OCI-LY7 (cell line): Measurements from ENCODE around the gene CYP46A1. TPM values are rescaled to one million over a fixed set of nuclear protein-coding genes. Genes with fewer than 3 reads are reported as not detected.

ENCODE experiments used
- BruUV-seq: library from RNA; stranded (reverse); fragments of 400-500 nt; replicated peaks from 2 replicates; lab custom pipeline; 2021; lab: Mats Ljungman, UMichigan
- CTCF ChIA-PET: fragments of 300-600 bp; sonication (Branson Sonifier 250); formaldehyde crosslinking; loops from one replicate; lab custom pipeline; 2022; ENCODE audit warnings: antibody characterized with exemption; ENCODE audit not compliant: unreplicated experiment; lab: Charles Lee
- POLR2A ChIA-PET: fragments of 300-600 bp; sonication (Branson Sonifier 250); formaldehyde crosslinking; loops from one replicate; lab custom pipeline; 2022; ENCODE audit warnings: antibody characterized with exemption; lab: Charles Lee
- DNase-seq: peaks from one replicate; pipeline ENCODE4 v3.0.0-alpha.2; 2015; ENCODE audit warnings: low spot score
- H2AFZ ChIP-seq: fragments of 200-600 bp; sonication (generic), shearing (Covaris generic); 2 replicates; pipeline ENCODE4 v1.6.1; 2014; ENCODE audit warnings: mild to moderate bottlenecking, antibody characterized with exemption, low read length, moderate library complexity
- H3K27ac ChIP-seq: fragments of 200-600 bp; sonication (generic); 2 replicates; pipeline ENCODE4 v1.5.1; 2014; ENCODE audit warnings: mixed run types, low read depth, mild to moderate bottlenecking, moderate library complexity, low read length, inconsistent platforms; ENCODE audit not compliant: poor library complexity, severe bottlenecking
- H3K36me3 ChIP-seq: fragments of 200-600 bp; sonication (generic); 2 replicates; pipeline ENCODE4 v1.6.1; 2014; ENCODE audit warnings: mild to moderate bottlenecking, antibody characterized with exemption, low read length, moderate library complexity, mixed read lengths; ENCODE audit not compliant: insufficient read depth
- H3K4me1 ChIP-seq: fragments of 200-600 bp; sonication (generic); 2 replicates; pipeline ENCODE4 v1.5.1; 2014; ENCODE audit warnings: mild to moderate bottlenecking, low read length; ENCODE audit not compliant: insufficient read depth, poor library complexity, severe bottlenecking
- H3K4me2 ChIP-seq: fragments of 200-600 bp; sonication (generic); 2 replicates; pipeline ENCODE4 v1.6.1; 2014; ENCODE audit warnings: mild to moderate bottlenecking, low read length
- H3K4me3 ChIP-seq: fragments of 200-600 bp; sonication (generic); 2 replicates; pipeline ENCODE4 v1.5.1; 2014; ENCODE audit warnings: mild to moderate bottlenecking, low read depth, low read length; ENCODE audit not compliant: poor library complexity, severe bottlenecking
- H3K79me2 ChIP-seq: fragments of 200-600 bp; sonication (generic); 2 replicates; pipeline ENCODE4 v1.6.1; 2016; ENCODE audit warnings: low read depth, mild to moderate bottlenecking, low read length, moderate library complexity, mixed read lengths; ENCODE audit not compliant: insufficient read depth
- H3K9me2 ChIP-seq: fragments of 200-600 bp; sonication (generic); 2 replicates; pipeline ENCODE4 v1.6.1; 2016; ENCODE audit warnings: mild to moderate bottlenecking, low read length, mixed read lengths; ENCODE audit not compliant: insufficient read depth
- H3K9me3 ChIP-seq: fragments of 200-600 bp; sonication (generic); 2 replicates; pipeline ENCODE4 v1.6.1; 2014; ENCODE audit warnings: mild to moderate bottlenecking, mixed run types, low read length, mixed read lengths
- H4K20me1 ChIP-seq: fragments of 200-600 bp; sonication (generic); 2 replicates; pipeline ENCODE4 v1.6.1; 2014; ENCODE audit warnings: mild to moderate bottlenecking, antibody characterized with exemption, low read length, moderate library complexity, mixed read lengths; ENCODE audit not compliant: insufficient read depth
- CTCF ChIP-seq: fragments of 200-600 bp; sonication (generic); conservative IDR thresholded peaks from 2 replicates; pipeline ENCODE4 v1.5.1; 2014; ENCODE audit warnings: mild to moderate bottlenecking, antibody characterized with exemption, low read length, moderate library complexity, mixed read lengths
- EZH2phosphoT487 ChIP-seq: fragments of 200-600 bp; sonication (generic); IDR thresholded peaks from 2 replicates; pipeline ENCODE4 v1.6.1; 2018; ENCODE audit warnings: low read depth, borderline replicate concordance, mild to moderate bottlenecking, mixed run types, antibody characterized with exemption, low read length, moderate library complexity, mixed read lengths
- intact Hi-C: fragments of 100-400 bp; cut with micrococcal nuclease; formaldehyde crosslinking; loops from one replicate; pipeline ENCODE4 v1.10.0; 2022; ENCODE audit not compliant: unreplicated experiment
- total RNA-seq, 2 experiments: library from RNA; depleted of rRNA in 1 of 2; stranded (reverse); fragments of >200 nt in 1 of 2; shearing (Covaris generic) in 1 of 2; gene quantifications; 2 replicates each; pipeline ENCODE4 v1.2.3, GENCODE V29; 2014 to 2022

CYP46A1 gene
- total RNA-seq, 2 experiments from 2014 or later: 4.1 to 10.8 TPM

- Histone ChIP-seq H3K27ac (no peak overlapping the region), H3K9me2 (no peaks in the 10 kb centered on the region), H3K9me3 (no peaks in the 10 kb centered on the region), H2AFZ (peak overlapping the region; percentile 22; the same call in 1 of the 2 replicates), H3K4me3 (no peak overlapping the region), H3K79me2 (no peaks in the 10 kb centered on the region), H4K20me1 (no peaks in the 10 kb centered on the region), H3K4me1 (peaks cover 28% of the 10 kb centered on the region), H3K4me2 (no peak overlapping the region), H3K36me3 (no peaks in the 10 kb centered on the region)
- intact Hi-C loops: no loop called here
- no TSS peak for BruUV-seq
- TF ChIP-seq CTCF (no peak), EZH2phosphoT487 (no peak)
- ChIA-PET CTCF (no interaction called here), POLR2A (interaction anchor here (1.1 to 1.8 kb wide), 3 partner anchors 11 to 29 kb away, joined by 3 to 6 read pairs (median 3); no protein-coding TSS in a partner anchor)
- DNase-seq: no peak
These were observed 26.4 kb upstream of the CYP46A1 start for GRCh38 chr14:99657645-99658155.

GRCh38 chr14:99658218-99658845 lies 25.8 kb upstream of the CYP46A1 start:
- no TSS peak for BruUV-seq
- Histone ChIP-seq H3K4me3 (no peak overlapping the region), H3K36me3 (no peaks in the 10 kb centered on the region), H3K4me2 (no peak overlapping the region), H3K9me2 (no peaks in the 10 kb centered on the region), H4K20me1 (no peaks in the 10 kb centered on the region), H2AFZ (no peak overlapping the region), H3K79me2 (no peaks in the 10 kb centered on the region), H3K9me3 (no peaks in the 10 kb centered on the region), H3K27ac (no peak overlapping the region), H3K4me1 (peaks cover 34% of the 10 kb centered on the region)
- DNase-seq: no peak
- POLR2A ChIA-PET: interaction anchor here (0.9 to 1.8 kb wide), 4 partner anchors 11 to 26 kb away, joined by 3 to 6 read pairs (median 3); partner anchors contain the start of gene CYP46A1
- no peak for TF ChIP-seq CTCF
- TF ChIP-seq EZH2phosphoT487: no peak
- intact Hi-C loops: no loop called here
- CTCF ChIA-PET: no interaction called here

GRCh38 chr14:99659333-99659741 lies 24.8 kb upstream of the CYP46A1 start:
- intact Hi-C loops: no loop called here
- Histone ChIP-seq H3K4me1 (peaks cover 44% of the 10 kb centered on the region), H4K20me1 (no peaks in the 10 kb centered on the region), H3K79me2 (no peaks in the 10 kb centered on the region), H3K4me3 (no peak overlapping the region), H3K9me3 (no peaks in the 10 kb centered on the region), H2AFZ (no peak overlapping the region), H3K9me2 (no peaks in the 10 kb centered on the region), H3K27ac (no peak overlapping the region), H3K4me2 (no peak overlapping the region), H3K36me3 (no peaks in the 10 kb centered on the region)
- ChIA-PET POLR2A (interaction anchor here (0.9 to 1.2 kb wide), 2 partner anchors 22 to 25 kb away, joined by 3 read pairs; partner anchors contain the start of gene CYP46A1), CTCF (no interaction called here)
- no TSS peak for BruUV-seq
- DNase-seq: no peak
- TF ChIP-seq CTCF (no peak), EZH2phosphoT487 (no peak)
